ENCODE measurements around the gene DMD. TPM values are rescaled to one million over a fixed set of nuclear protein-coding genes. Genes with fewer than 3 reads are reported as not detected.

DMD gene
- total and polyA plus RNA-seq, 2 donors (not counting 1 experiment from before 2014, with no cell fraction given), result 2.0 to 51.8 TPM

GRCh38 chrX:31483336-31483735 is 1728.0 kb downstream of the DMD start:
- Histone ChIP-seq H3K36me3 (replicated peaks in 1 of 2; ENCODE audit: control extremely low read depth in 1 of 2, control insufficient read depth in 1 of 2, extremely low read depth in 1 of 2, insufficient read depth in 2 of 2, low read length in 1 of 2) (no peaks in the 10 kb centered on the region), H2AFZ (ENCODE audit: insufficient read depth, low read depth, low read length, poor library complexity, severe bottlenecking) (no peak overlapping the region), H3K9me3 (ENCODE audit: control extremely low read depth in 1 of 3, control insufficient read depth in 2 of 3, insufficient read depth in 1 of 3, low read length in 2 of 3) (no peaks in the 10 kb centered on the region), H3K4me1 (ENCODE audit: control insufficient read depth in 2 of 2, insufficient read depth in 2 of 2, low read length in 2 of 2) (no peaks in the 10 kb centered on the region), H3K4me3 (ENCODE audit: control extremely low read depth in 1 of 5, extremely low read depth in 1 of 5, insufficient read depth in 1 of 5, low read depth in 2 of 5, low read length in 4 of 5) (no peak overlapping the region), H3K27ac (ENCODE audit: low read length in 2 of 2) (no peak overlapping the region), H3K79me2 (ENCODE audit: control insufficient read depth, insufficient read depth, low read length) (no peaks in the 10 kb centered on the region), H4K20me1 (ENCODE audit: control insufficient read depth, insufficient read depth, low read length, poor library complexity, severe bottlenecking) (no peaks in the 10 kb centered on the region), H3K27me3 (replicated peaks in 1 of 4; ENCODE audit: control extremely low read depth in 1 of 4, control insufficient read depth in 3 of 4, insufficient read depth in 4 of 4, low read length in 3 of 4) (no peaks in the 10 kb centered on the region), H3K9ac (ENCODE audit: low read length) (no peak overlapping the region), H3K4me2 (replicated peaks; ENCODE audit: low read depth, low read length, poor library complexity, severe bottlenecking) (no peak overlapping the region)
- Mint-ChIP-seq H3K9me3 (ENCODE audit: insufficient read depth) (no peaks in the 10 kb centered on the region), H3K4me1 (no peaks in the 10 kb centered on the region), H3K27me3 (no peaks in the 10 kb centered on the region), H3K4me3 (no peak overlapping the region), H3K27ac (no peak overlapping the region)
- WGBS (ENCODE audit: insufficient coverage), result no CpG with 5 or more reads among the region's 5 CpGs
- ChIA-PET POLR2A (no interaction called here), CTCF (no interaction called here)
- DNase-seq, result no peak
- intact Hi-C loops (cut with micrococcal nuclease), result no loop called here
- TF ChIP-seq CTCF (IDR thresholded peaks at IDR 0.05) (no peak), EZH2 (IDR thresholded peaks at IDR 0.05; ENCODE audit: borderline replicate concordance, insufficient read depth, low read depth, low read length, poor library complexity, severe bottlenecking) (no peak)
- ATAC-seq (ENCODE audit: low read depth), result no peak

GRCh38 chrX:31480696-31481095 is 1730.7 kb downstream of the DMD start:
- no peaks in the 10 kb centered on the region for H3K4me1 ChIP-seq (ENCODE audit: control insufficient read depth in 2 of 2, insufficient read depth in 2 of 2, low read length in 2 of 2)
- H3K4me3 ChIP-seq (ENCODE audit: control extremely low read depth in 1 of 5, extremely low read depth in 1 of 5, insufficient read depth in 1 of 5, low read depth in 2 of 5, low read length in 4 of 5), result no peak overlapping the region
- H3K9me3 Mint-ChIP-seq (ENCODE audit: insufficient read depth), result no peaks in the 10 kb centered on the region
- no peak overlapping the region for H3K4me3 Mint-ChIP-seq
- H3K27ac Mint-ChIP-seq, result no peak overlapping the region
- no peaks in the 10 kb centered on the region for H3K27me3 Mint-ChIP-seq
- no peaks in the 10 kb centered on the region for H3K27me3 ChIP-seq (replicated peaks in 1 of 4; ENCODE audit: control extremely low read depth in 1 of 4, control insufficient read depth in 3 of 4, insufficient read depth in 4 of 4, low read length in 3 of 4)
- WGBS (ENCODE audit: insufficient coverage), result no CpG with 5 or more reads among the region's 4 CpGs
- POLR2A ChIA-PET, result no interaction called here
- no peak overlapping the region for H3K9ac ChIP-seq (ENCODE audit: low read length)
- no peaks in the 10 kb centered on the region for H4K20me1 ChIP-seq (ENCODE audit: control insufficient read depth, insufficient read depth, low read length, poor library complexity, severe bottlenecking)
- DNase-seq (no peak), ATAC-seq (ENCODE audit: low read depth) (no peak)
- no peak overlapping the region for H3K27ac ChIP-seq (ENCODE audit: low read length in 2 of 2)
- CTCF ChIA-PET, result no interaction called here
- no peaks in the 10 kb centered on the region for H3K79me2 ChIP-seq (ENCODE audit: control insufficient read depth, insufficient read depth, low read length)
- H2AFZ ChIP-seq (ENCODE audit: insufficient read depth, low read depth, low read length, poor library complexity, severe bottlenecking), result no peak overlapping the region
- no peaks in the 10 kb centered on the region for H3K36me3 ChIP-seq (replicated peaks in 1 of 2; ENCODE audit: control extremely low read depth in 1 of 2, control insufficient read depth in 1 of 2, extremely low read depth in 1 of 2, insufficient read depth in 2 of 2, low read length in 1 of 2)
- intact Hi-C loops (cut with micrococcal nuclease), result no loop called here
- H3K4me1 Mint-ChIP-seq, result no peaks in the 10 kb centered on the region
- H3K9me3 ChIP-seq (ENCODE audit: control extremely low read depth in 1 of 3, control insufficient read depth in 2 of 3, insufficient read depth in 1 of 3, low read length in 2 of 3), result no peaks in the 10 kb centered on the region
- TF ChIP-seq EZH2 (IDR thresholded peaks at IDR 0.05; ENCODE audit: borderline replicate concordance, insufficient read depth, low read depth, low read length, poor library complexity, severe bottlenecking) (no peak), CTCF (IDR thresholded peaks at IDR 0.05) (no peak)
- H3K4me2 ChIP-seq (replicated peaks; ENCODE audit: low read depth, low read length, poor library complexity, severe bottlenecking), result no peak overlapping the region
